Measurements from ENCODE around the gene CYLD. TPM values are rescaled to one million over a fixed set of nuclear protein-coding genes. Genes with fewer than 3 reads are reported as not detected.

CYLD gene
- total and polyA plus RNA-seq, 2 donors (not counting 3 experiments of a cell fraction or from before 2014, with no cell fraction given): 7.4 to 21.5 TPM

DNA sequence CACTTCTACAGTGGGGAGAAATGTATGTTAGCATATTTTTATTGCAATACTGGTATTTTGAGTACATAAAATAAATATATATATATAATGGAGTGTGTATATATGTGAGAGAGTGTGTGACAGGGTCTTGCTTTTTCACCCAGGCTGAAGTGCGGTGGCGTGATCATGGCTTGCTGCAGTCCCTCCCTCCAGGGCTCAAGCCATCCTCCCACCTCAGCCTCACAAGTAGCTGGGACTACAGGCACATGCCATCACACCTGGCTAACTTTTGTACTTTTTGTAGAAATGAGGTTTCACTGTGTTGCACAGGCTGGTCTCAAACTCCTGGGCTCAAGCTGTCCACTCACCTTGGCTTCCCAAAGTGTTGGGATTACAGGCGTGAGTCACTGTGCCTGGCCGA lies 4.1 kb downstream of the CYLD start:
- CTCF ChIA-PET: interaction anchor here (1.5 to 4.1 kb wide), 2 partner anchors 60 to 81 kb away, joined by 5 to 24 read pairs; no protein-coding TSS in a partner anchor
- Histone ChIP-seq H3K27me3 (ENCODE audit: control insufficient read depth in 2 of 2, insufficient read depth in 2 of 2, low read length in 2 of 2) (no peaks in the 10 kb centered on the region), H3K9me1 (replicated peaks; ENCODE audit: control insufficient read depth, extremely low read depth, insufficient read depth, low read length) (no peaks in the 10 kb centered on the region), H3K9ac (replicated peaks; ENCODE audit: extremely low read depth, insufficient read depth, low read length) (no peak overlapping the region), H2AFZ (ENCODE audit: low read depth, low read length) (no peak overlapping the region), H4K20me1 (replicated peaks; ENCODE audit: control insufficient read depth, extremely low read depth, insufficient read depth, low read length) (no peaks in the 10 kb centered on the region), H3K4me2 (ENCODE audit: insufficient read depth, low read length) (no peak overlapping the region), H3K36me3 (ENCODE audit: control insufficient read depth in 2 of 2, extremely low read depth in 1 of 2, insufficient read depth in 2 of 2, low read length in 2 of 2) (peaks cover 0 to 3% of the 10 kb centered on the region in 2 experiments), H3K27ac (ENCODE audit: insufficient read depth, low read depth, low read length) (no peak overlapping the region), H3K4me1 (ENCODE audit: control insufficient read depth, extremely low read depth, insufficient read depth, low read length) (peaks cover 11% of the 10 kb centered on the region), H3K9me3 (replicated peaks; ENCODE audit: control insufficient read depth, insufficient read depth, low read length) (no peaks in the 10 kb centered on the region), H3K4me3 (replicated peaks in 1 of 3; ENCODE audit: insufficient read depth in 1 of 3, low read depth in 1 of 3, low read length in 3 of 3) (no peak overlapping the region), H3K79me2 (ENCODE audit: control insufficient read depth, insufficient read depth, low read length) (no peaks in the 10 kb centered on the region)
- TF ChIP-seq, protein P1, sequence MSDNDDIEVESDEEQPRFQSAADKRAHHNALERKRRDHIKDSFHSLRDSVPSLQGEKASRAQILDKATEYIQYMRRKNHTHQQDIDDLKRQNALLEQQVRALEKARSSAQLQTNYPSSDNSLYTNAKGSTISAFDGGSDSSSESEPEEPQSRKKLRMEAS (IDR thresholded peaks at IDR 0.05; ENCODE audit: insufficient read depth, insufficient read length): no peak
- no peak for TF ChIP-seq EZH2 (IDR thresholded peaks at IDR 0.05; ENCODE audit: borderline replicate concordance, low read depth, low read length, severe bottlenecking)
- no peak for TF ChIP-seq MYC (IDR thresholded peaks at IDR 0.05; ENCODE audit: low read depth, low read length)
- no peak for TF ChIP-seq GATA2 (IDR thresholded peaks at IDR 0.05; ENCODE audit: insufficient read depth, insufficient read length, low read depth, low read length)
- TF ChIP-seq FOS (IDR thresholded peaks at IDR 0.05; ENCODE audit: borderline replicate concordance, insufficient read depth, low read length): no peak
- no peak for TF ChIP-seq POLR2AphosphoS5 (IDR thresholded peaks at IDR 0.05; ENCODE audit: insufficient read depth, low read depth, low read length)
- TF ChIP-seq POLR2A (IDR thresholded peaks at IDR 0.05; ENCODE audit: low read depth, low read length): no peak
- TF ChIP-seq JUN (IDR thresholded peaks at IDR 0.05; ENCODE audit: borderline replicate concordance, insufficient read depth, insufficient read length, low read depth): no peak
- TF ChIP-seq, protein P2, sequence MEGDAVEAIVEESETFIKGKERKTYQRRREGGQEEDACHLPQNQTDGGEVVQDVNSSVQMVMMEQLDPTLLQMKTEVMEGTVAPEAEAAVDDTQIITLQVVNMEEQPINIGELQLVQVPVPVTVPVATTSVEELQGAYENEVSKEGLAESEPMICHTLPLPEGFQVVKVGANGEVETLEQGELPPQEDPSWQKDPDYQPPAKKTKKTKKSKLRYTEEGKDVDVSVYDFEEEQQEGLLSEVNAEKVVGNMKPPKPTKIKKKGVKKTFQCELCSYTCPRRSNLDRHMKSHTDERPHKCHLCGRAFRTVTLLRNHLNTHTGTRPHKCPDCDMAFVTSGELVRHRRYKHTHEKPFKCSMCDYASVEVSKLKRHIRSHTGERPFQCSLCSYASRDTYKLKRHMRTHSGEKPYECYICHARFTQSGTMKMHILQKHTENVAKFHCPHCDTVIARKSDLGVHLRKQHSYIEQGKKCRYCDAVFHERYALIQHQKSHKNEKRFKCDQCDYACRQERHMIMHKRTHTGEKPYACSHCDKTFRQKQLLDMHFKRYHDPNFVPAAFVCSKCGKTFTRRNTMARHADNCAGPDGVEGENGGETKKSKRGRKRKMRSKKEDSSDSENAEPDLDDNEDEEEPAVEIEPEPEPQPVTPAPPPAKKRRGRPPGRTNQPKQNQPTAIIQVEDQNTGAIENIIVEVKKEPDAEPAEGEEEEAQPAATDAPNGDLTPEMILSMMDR (IDR thresholded peaks at IDR 0.05; ENCODE audit: extremely low read depth in 1 of 2, insufficient read depth in 1 of 2, low read depth in 1 of 2, low read length in 2 of 2): no peak
- no peak for DNase-seq (ENCODE audit: low read depth, low spot score)
- no peak for FAIRE-seq
- dilution Hi-C loops (cut with MboI; ENCODE audit: extremely low pct_ligation_motif_present, low sequenced_read_pairs): no loop called here
- intact Hi-C loops (cut with micrococcal nuclease): loop anchor here (10.0 kb wide), 2 partner anchors 531 to 591 kb away; partner anchors contain the start of gene TENT4B
- POLR2A ChIA-PET: no interaction called here
- BruUV-seq (replicated peaks): no TSS peak

All from endothelial cell of umbilical vein (primary cell).